ENCODE measurements around the gene FGF12.

Gene FGF12

GRCh38 chr3:192639987-192640386, 87.4 kb downstream of the FGF12 start:
- Histone ChIP-seq H2AFZ (ENCODE audit: low read length, unreplicated experiment) (no peak overlapping the region), H3K27me3 (ENCODE audit: insufficient read depth, low read length) (no peaks in the 10 kb centered on the region), H3K36me3 (ENCODE audit: insufficient read depth, low read length) (no peaks in the 10 kb centered on the region), H3K27ac (ENCODE audit: low read depth, low read length) (no peak overlapping the region), H3K4me1 (ENCODE audit: control insufficient read depth, insufficient read depth, low read length, unreplicated experiment) (no peaks in the 10 kb centered on the region), H3K4me3 (ENCODE audit: low read depth, low read length) (no peak overlapping the region), H3K79me2 (ENCODE audit: control insufficient read depth, insufficient read depth, low read length, unreplicated experiment) (no peaks in the 10 kb centered on the region)

GRCh38 chr3:192637803-192638202, 89.5 kb downstream of the FGF12 start:
- no peaks in the 10 kb centered on the region for H3K79me2 ChIP-seq (ENCODE audit: control insufficient read depth, insufficient read depth, low read length, unreplicated experiment)
- no peaks in the 10 kb centered on the region for H3K4me1 ChIP-seq (ENCODE audit: control insufficient read depth, insufficient read depth, low read length, unreplicated experiment)
- no peak overlapping the region for H3K4me3 ChIP-seq (ENCODE audit: low read depth, low read length)
- no peaks in the 10 kb centered on the region for H3K36me3 ChIP-seq (ENCODE audit: insufficient read depth, low read length)
- no peaks in the 10 kb centered on the region for H3K27me3 ChIP-seq (ENCODE audit: insufficient read depth, low read length)
- H2AFZ ChIP-seq (ENCODE audit: low read length, unreplicated experiment): no peak overlapping the region
- H3K27ac ChIP-seq (ENCODE audit: low read depth, low read length): no peak overlapping the region

GRCh38 chr3:192636517-192637444, 90.6 kb downstream of the FGF12 start:
- Histone ChIP-seq H3K4me1 (ENCODE audit: control insufficient read depth, insufficient read depth, low read length, unreplicated experiment) (no peaks in the 10 kb centered on the region), H3K4me3 (ENCODE audit: low read depth, low read length) (no peak overlapping the region), H3K79me2 (ENCODE audit: control insufficient read depth, insufficient read depth, low read length, unreplicated experiment) (no peaks in the 10 kb centered on the region), H3K27ac (ENCODE audit: low read depth, low read length) (no peak overlapping the region), H2AFZ (ENCODE audit: low read length, unreplicated experiment) (no peak overlapping the region), H3K36me3 (ENCODE audit: insufficient read depth, low read length) (no peaks in the 10 kb centered on the region), H3K27me3 (ENCODE audit: insufficient read depth, low read length) (no peaks in the 10 kb centered on the region)

- no peaks in the 10 kb centered on the region for H3K36me3 ChIP-seq (ENCODE audit: insufficient read depth, low read length)
- H3K79me2 ChIP-seq (ENCODE audit: control insufficient read depth, insufficient read depth, low read length, unreplicated experiment): no peaks in the 10 kb centered on the region
- H3K27me3 ChIP-seq (ENCODE audit: insufficient read depth, low read length): no peaks in the 10 kb centered on the region
- no peak overlapping the region for H3K4me3 ChIP-seq (ENCODE audit: low read depth, low read length)
- H2AFZ ChIP-seq (ENCODE audit: low read length, unreplicated experiment): no peak overlapping the region
- no peak overlapping the region for H3K27ac ChIP-seq (ENCODE audit: low read depth, low read length)
- H3K4me1 ChIP-seq (ENCODE audit: control insufficient read depth, insufficient read depth, low read length, unreplicated experiment): no peaks in the 10 kb centered on the region
Observed at GRCh38 chr3:192629429-192629828, 97.9 kb downstream of the FGF12 start.

- Histone ChIP-seq H3K4me1 (ENCODE audit: control insufficient read depth, insufficient read depth, low read length, unreplicated experiment) (no peaks in the 10 kb centered on the region), H3K4me3 (ENCODE audit: low read depth, low read length) (no peak overlapping the region), H2AFZ (ENCODE audit: low read length, unreplicated experiment) (no peak overlapping the region), H3K27me3 (ENCODE audit: insufficient read depth, low read length) (no peaks in the 10 kb centered on the region), H3K79me2 (ENCODE audit: control insufficient read depth, insufficient read depth, low read length, unreplicated experiment) (no peaks in the 10 kb centered on the region), H3K36me3 (ENCODE audit: insufficient read depth, low read length) (no peaks in the 10 kb centered on the region), H3K27ac (ENCODE audit: low read depth, low read length) (no peak overlapping the region)
Observed at GRCh38 chr3:192621909-192622308, 105.4 kb downstream of the FGF12 start.

- H3K4me3 ChIP-seq (ENCODE audit: low read depth, low read length): no peak overlapping the region
- no peak overlapping the region for H3K27ac ChIP-seq (ENCODE audit: low read depth, low read length)
Observed at GRCh38 chr3:192620275-192620674, 107.1 kb downstream of the FGF12 start.

GRCh38 chr3:192611411-192611810, 115.9 kb downstream of the FGF12 start:
- H3K36me3 ChIP-seq (ENCODE audit: insufficient read depth, low read length): no peaks in the 10 kb centered on the region
- no peaks in the 10 kb centered on the region for H3K79me2 ChIP-seq (ENCODE audit: control insufficient read depth, insufficient read depth, low read length, unreplicated experiment)
- no peak overlapping the region for H3K4me3 ChIP-seq (ENCODE audit: low read depth, low read length)
- H3K27me3 ChIP-seq (ENCODE audit: insufficient read depth, low read length): no peaks in the 10 kb centered on the region
- H2AFZ ChIP-seq (ENCODE audit: low read length, unreplicated experiment): no peak overlapping the region
- H3K27ac ChIP-seq (ENCODE audit: low read depth, low read length): no peak overlapping the region
- no peaks in the 10 kb centered on the region for H3K4me1 ChIP-seq (ENCODE audit: control insufficient read depth, insufficient read depth, low read length, unreplicated experiment)

More at GRCh38 chr3:192620275-192620674, 107.1 kb downstream of the FGF12 start:
- H3K36me3 ChIP-seq (ENCODE audit: insufficient read depth, low read length): no peaks in the 10 kb centered on the region
- no peaks in the 10 kb centered on the region for H3K4me1 ChIP-seq (ENCODE audit: control insufficient read depth, insufficient read depth, low read length, unreplicated experiment)
- no peak overlapping the region for H2AFZ ChIP-seq (ENCODE audit: low read length, unreplicated experiment)
- no peaks in the 10 kb centered on the region for H3K79me2 ChIP-seq (ENCODE audit: control insufficient read depth, insufficient read depth, low read length, unreplicated experiment)
- H3K27me3 ChIP-seq (ENCODE audit: insufficient read depth, low read length): no peaks in the 10 kb centered on the region

- Histone ChIP-seq H3K27me3 (ENCODE audit: insufficient read depth, low read length) (no peaks in the 10 kb centered on the region), H3K4me1 (ENCODE audit: control insufficient read depth, insufficient read depth, low read length, unreplicated experiment) (no peaks in the 10 kb centered on the region), H3K79me2 (ENCODE audit: control insufficient read depth, insufficient read depth, low read length, unreplicated experiment) (no peaks in the 10 kb centered on the region), H3K27ac (ENCODE audit: low read depth, low read length) (no peak overlapping the region), H3K36me3 (ENCODE audit: insufficient read depth, low read length) (no peaks in the 10 kb centered on the region), H2AFZ (ENCODE audit: low read length, unreplicated experiment) (no peak overlapping the region), H3K4me3 (ENCODE audit: low read depth, low read length) (no peak overlapping the region)
Observed at GRCh38 chr3:192608726-192609600, 118.4 kb downstream of the FGF12 start.

- H3K36me3 ChIP-seq (ENCODE audit: insufficient read depth, low read length): no peaks in the 10 kb centered on the region
- no peak overlapping the region for H3K27ac ChIP-seq (ENCODE audit: low read depth, low read length)
- H2AFZ ChIP-seq (ENCODE audit: low read length, unreplicated experiment): no peak overlapping the region
- H3K79me2 ChIP-seq (ENCODE audit: control insufficient read depth, insufficient read depth, low read length, unreplicated experiment): no peaks in the 10 kb centered on the region
- H3K27me3 ChIP-seq (ENCODE audit: insufficient read depth, low read length): no peaks in the 10 kb centered on the region
- H3K4me1 ChIP-seq (ENCODE audit: control insufficient read depth, insufficient read depth, low read length, unreplicated experiment): no peaks in the 10 kb centered on the region
- H3K4me3 ChIP-seq (ENCODE audit: low read depth, low read length): no peak overlapping the region
Observed at GRCh38 chr3:192607798-192608197, 119.5 kb downstream of the FGF12 start.

GRCh38 chr3:192597913-192598312, 129.4 kb downstream of the FGF12 start:
- no peak overlapping the region for H2AFZ ChIP-seq (ENCODE audit: low read length, unreplicated experiment)
- H3K4me3 ChIP-seq (ENCODE audit: low read depth, low read length): no peak overlapping the region
- H3K27ac ChIP-seq (ENCODE audit: low read depth, low read length): no peak overlapping the region

More at GRCh38 chr3:192597913-192598312, 129.4 kb downstream of the FGF12 start:
- Histone ChIP-seq H3K79me2 (ENCODE audit: control insufficient read depth, insufficient read depth, low read length, unreplicated experiment) (no peaks in the 10 kb centered on the region), H3K27me3 (ENCODE audit: insufficient read depth, low read length) (no peaks in the 10 kb centered on the region), H3K36me3 (ENCODE audit: insufficient read depth, low read length) (no peaks in the 10 kb centered on the region), H3K4me1 (ENCODE audit: control insufficient read depth, insufficient read depth, low read length, unreplicated experiment) (no peaks in the 10 kb centered on the region)

Measured in ACC112 (cell line).